Peyer's patch (tissue), 4 donors: Measurements from ENCODE around the gene LPA. TPM values are rescaled to one million over a fixed set of nuclear protein-coding genes. Genes with fewer than 3 reads are reported as not detected.
A peak's percentile ranks its signal among the peaks of the same experiment; 100 is the strongest.
"Not testable (repeated sequence)": the region's sequence is repeated elsewhere in the genome, so short reads cannot be mapped to it uniquely, and the experiment has no call there.

Experiments used
- DNase-seq, 3 donors: peaks; one replicate each; pipeline ENCODE4 v3.0.0-alpha.2; 2017 to 2019
- H3K27ac ChIP-seq, 4 donors: fragments of 200-600 bp; sonication (generic); one replicate each; pipeline ENCODE4 v1.5.1; 2016 to 2019
- H3K27me3 ChIP-seq, 2 donors: fragments of 200-600 bp; sonication (generic); one replicate each; pipeline ENCODE4 v1.5.1; 2019
- H3K36me3 ChIP-seq, 3 donors: fragments of 200-600 bp; sonication (generic); one replicate each; pipeline ENCODE4 v1.5.1; 2016 to 2019
- H3K4me1 ChIP-seq, 4 donors: fragments of 200-600 bp; sonication (generic); one replicate each; pipeline ENCODE4 v1.5.1; 2016 to 2019
- H3K4me3 ChIP-seq, 4 donors: fragments of 200-600 bp; sonication (generic); 1 replicate in 3 of 4; 2 replicates in 1 of 4; pipeline ENCODE4 v1.5.1; 2016 to 2019; ENCODE audit warnings: mild to moderate bottlenecking in 1 of 4
- H3K9me3 ChIP-seq, 4 donors: fragments of 200-600 bp; sonication (generic); one replicate each; pipeline ENCODE4 v1.5.1; 2016 to 2019; ENCODE audit warnings: mild to moderate bottlenecking in 1 of 4
- POLR2A ChIP-seq, 2 donors: fragments of 450-650 bp; IDR thresholded peaks; one replicate each; pipeline ENCODE4 v1.5.1; 2017; ENCODE audit warnings: antibody characterized with exemption in 2 of 2, mild to moderate bottlenecking in 2 of 2, moderate library complexity in 2 of 2
- total RNA-seq, 4 donors: library from RNA; depleted of rRNA; stranded (reverse); fragments of >200 nt; gene quantifications; one replicate each; pipeline ENCODE4 v1.1.0, GENCODE V29; 2016
- TF ChIP-seq, protein P1 (sequence below), 6 experiments: fragments of 450-650 bp in 4 of 6; fragments of 200-600 bp in 2 of 6; sonication (generic) in 1 of 6; IDR thresholded peaks; one replicate each; pipeline ENCODE4 v1.5.1; 2017 to 2019; ENCODE audit warnings: antibody characterized with exemption in 6 of 6, mild to moderate bottlenecking in 3 of 6, moderate library complexity in 1 of 6

The LPA gene
- total RNA-seq, 4 donors from 2014 or later = 0.94 to 2.5 (median 1.7) TPM; not detected in 1

DNA sequence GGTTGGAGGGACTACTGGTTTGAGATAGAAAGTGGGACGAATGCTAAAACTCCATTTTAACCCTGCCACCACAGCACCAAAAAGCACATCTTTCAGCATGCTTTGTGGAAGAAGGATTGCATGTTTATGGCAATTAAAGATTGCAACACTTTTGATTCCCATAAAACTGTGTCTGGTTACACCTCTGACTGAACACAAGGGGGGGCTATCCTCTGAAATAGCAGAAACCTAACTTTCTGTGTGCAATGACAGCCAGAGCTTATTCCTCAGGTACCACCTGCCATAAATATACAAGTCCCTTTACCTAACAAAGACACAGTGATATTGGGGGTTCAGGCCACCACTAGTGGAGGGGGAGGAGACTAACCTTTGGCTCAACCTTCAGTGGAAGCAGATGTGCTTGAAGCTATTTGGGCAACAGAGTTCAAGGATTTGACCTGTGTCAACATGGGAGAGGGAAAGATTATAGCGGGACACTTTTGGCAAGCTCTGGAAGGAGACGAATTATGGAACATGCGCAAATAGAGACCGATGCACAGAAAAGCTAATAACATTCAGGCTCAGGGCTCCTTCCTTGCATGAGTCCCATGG lies 28.4 kb upstream of the LPA start:
- Histone ChIP-seq H3K27ac (no peak overlapping the region), H3K4me3 (no peak overlapping the region), H3K9me3 (no peaks in the 10 kb centered on the region), H3K4me1 (no peaks in the 10 kb centered on the region), H3K27me3 (no peaks in the 10 kb centered on the region), H3K36me3 (no peaks in the 10 kb centered on the region)
- DNase-seq = no peak
- TF ChIP-seq, protein P1, sequence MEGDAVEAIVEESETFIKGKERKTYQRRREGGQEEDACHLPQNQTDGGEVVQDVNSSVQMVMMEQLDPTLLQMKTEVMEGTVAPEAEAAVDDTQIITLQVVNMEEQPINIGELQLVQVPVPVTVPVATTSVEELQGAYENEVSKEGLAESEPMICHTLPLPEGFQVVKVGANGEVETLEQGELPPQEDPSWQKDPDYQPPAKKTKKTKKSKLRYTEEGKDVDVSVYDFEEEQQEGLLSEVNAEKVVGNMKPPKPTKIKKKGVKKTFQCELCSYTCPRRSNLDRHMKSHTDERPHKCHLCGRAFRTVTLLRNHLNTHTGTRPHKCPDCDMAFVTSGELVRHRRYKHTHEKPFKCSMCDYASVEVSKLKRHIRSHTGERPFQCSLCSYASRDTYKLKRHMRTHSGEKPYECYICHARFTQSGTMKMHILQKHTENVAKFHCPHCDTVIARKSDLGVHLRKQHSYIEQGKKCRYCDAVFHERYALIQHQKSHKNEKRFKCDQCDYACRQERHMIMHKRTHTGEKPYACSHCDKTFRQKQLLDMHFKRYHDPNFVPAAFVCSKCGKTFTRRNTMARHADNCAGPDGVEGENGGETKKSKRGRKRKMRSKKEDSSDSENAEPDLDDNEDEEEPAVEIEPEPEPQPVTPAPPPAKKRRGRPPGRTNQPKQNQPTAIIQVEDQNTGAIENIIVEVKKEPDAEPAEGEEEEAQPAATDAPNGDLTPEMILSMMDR (IDR thresholded peaks at IDR 0.05) = no peak
- no peak for TF ChIP-seq POLR2A (IDR thresholded peaks at IDR 0.05)

DNA sequence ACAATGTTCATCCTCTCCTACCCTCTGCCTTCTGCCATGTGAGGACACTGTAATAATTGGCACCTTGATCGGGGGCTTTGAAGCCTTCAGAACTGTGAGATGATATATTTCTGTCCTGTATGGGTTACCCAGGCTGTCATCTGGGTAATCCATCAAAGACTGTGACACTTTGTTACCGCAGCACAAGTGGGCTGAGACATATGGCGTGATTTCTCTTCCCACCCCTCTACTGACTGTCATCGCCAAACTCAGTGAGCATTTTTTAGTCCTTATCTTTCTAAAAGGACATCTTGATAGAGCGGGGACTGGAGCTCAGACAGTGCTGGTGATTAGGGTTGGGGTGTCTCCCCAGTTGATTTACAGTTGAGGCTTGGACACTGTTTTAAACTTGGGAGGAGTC lies 27.5 kb upstream of the LPA start:
- no peaks in the 10 kb centered on the region for H3K36me3 ChIP-seq
- DNase-seq = no peak
- H3K27ac ChIP-seq = no peak overlapping the region
- no peaks in the 10 kb centered on the region for H3K4me1 ChIP-seq
- no peak overlapping the region for H3K4me3 ChIP-seq
- H3K9me3 ChIP-seq = no peaks in the 10 kb centered on the region
- TF ChIP-seq, protein P1 (IDR thresholded peaks at IDR 0.05) = no peak
- no peak for TF ChIP-seq POLR2A (IDR thresholded peaks at IDR 0.05)
- no peaks in the 10 kb centered on the region for H3K27me3 ChIP-seq

DNA sequence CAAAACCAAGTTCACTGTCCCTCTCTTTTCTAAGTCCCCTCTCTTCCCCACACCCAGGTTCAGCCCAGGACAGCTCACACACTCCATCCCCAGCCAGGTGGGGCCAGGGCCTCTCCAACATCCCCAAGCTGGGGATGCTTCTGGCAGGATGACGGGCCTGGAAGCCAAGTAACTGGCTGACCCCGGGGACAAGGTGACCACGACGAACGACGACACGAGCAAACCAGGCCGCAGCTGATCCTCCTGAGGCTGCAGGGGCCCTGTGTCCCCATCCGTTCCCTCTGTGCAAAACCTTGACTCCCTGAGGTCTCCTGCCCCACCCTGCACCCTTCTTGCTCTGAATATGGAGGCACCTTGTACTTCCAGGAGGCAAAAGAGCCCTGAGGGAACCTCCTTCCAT lies 26.4 kb upstream of the LPA start:
- H3K27me3 ChIP-seq = no peaks in the 10 kb centered on the region
- H3K4me1 ChIP-seq = no peaks in the 10 kb centered on the region
- H3K27ac ChIP-seq = no peak overlapping the region
- TF ChIP-seq POLR2A (IDR thresholded peaks at IDR 0.05) = no peak
- TF ChIP-seq, protein P1 (IDR thresholded peaks at IDR 0.05) = no peak
- H3K9me3 ChIP-seq = no peaks in the 10 kb centered on the region
- H3K36me3 ChIP-seq = no peaks in the 10 kb centered on the region
- no peak overlapping the region for H3K4me3 ChIP-seq
- DNase-seq = no peak

DNA sequence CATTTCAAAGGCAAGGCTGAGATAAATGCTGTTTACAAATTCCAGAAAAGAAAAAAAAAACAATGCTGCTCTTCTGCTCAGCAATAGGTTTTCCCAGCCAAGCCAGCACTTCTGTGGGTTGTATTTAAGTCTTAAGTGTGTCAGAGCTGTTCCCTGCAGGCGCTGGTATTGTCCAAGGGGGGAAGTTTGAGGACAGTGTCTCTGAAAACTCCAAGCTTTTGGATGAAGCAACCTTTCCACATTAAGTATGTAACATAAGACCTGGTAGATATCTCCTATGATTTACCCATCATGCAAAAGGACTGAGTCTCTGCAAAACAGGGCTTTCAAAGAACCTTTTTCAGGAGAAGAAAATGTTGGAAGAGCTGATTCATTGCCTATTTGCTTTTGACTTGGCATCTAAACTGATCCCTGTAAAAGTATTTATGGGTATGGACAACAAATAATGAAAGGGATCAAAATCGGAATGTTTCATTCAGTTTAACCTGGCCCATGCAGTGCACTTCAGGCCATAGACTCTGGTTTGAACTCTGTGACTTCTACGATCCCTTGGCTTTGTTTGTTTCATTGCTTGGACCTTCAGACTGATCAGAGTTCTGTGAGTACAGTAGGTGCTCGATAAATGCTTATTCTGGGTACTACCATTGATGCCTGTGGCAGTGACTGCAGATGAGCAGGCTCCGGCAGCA lies 21.8 kb upstream of the LPA start:
- TF ChIP-seq, protein P1 (IDR thresholded peaks at IDR 0.05) = no peak
- no peak for TF ChIP-seq POLR2A (IDR thresholded peaks at IDR 0.05)
- no peak overlapping the region for H3K27ac ChIP-seq
- H3K9me3 ChIP-seq = no peaks in the 10 kb centered on the region
- H3K36me3 ChIP-seq = no peaks in the 10 kb centered on the region
- DNase-seq = no peak
- H3K4me3 ChIP-seq = no peak overlapping the region
- no peaks in the 10 kb centered on the region for H3K4me1 ChIP-seq
- H3K27me3 ChIP-seq = no peaks in the 10 kb centered on the region

DNA sequence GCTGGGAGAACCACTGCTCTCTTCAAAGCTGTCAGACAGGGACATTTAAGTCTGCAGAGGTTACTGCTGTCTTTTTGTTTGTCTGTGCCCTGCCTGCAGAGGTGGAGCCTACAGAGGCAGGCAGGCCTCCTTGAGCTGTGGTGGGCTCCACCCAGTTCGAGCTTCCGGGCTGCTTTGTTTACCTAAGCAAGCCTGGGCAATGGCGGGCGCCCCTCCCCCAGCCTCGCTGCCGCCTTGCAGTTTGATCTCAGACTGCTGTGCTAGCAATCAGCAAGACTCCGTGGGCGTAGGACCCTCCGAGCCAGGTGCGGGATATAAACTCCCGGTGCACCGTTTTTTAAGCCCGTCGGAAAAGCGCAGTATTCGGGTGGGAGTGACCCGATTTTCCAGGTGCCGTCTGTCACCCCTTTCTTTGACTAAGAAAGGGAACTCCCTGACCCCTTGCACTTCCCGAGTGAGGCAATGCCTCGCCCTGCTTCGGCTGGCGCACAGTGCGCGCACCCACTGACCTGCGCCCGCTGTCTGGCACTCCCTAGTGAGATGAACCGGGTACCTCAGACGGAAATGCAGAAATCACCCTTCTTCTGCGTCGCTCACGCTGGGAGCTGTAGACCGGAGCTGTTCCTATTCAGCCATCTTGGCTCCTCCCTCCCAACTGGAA lies 21.2 kb upstream of the LPA start:
- H3K27me3 ChIP-seq, DNase-seq, H3K27ac ChIP-seq, H3K4me3 ChIP-seq, H3K36me3 ChIP-seq, H3K4me1 ChIP-seq, H3K9me3 ChIP-seq: not testable (repeated sequence)

DNA sequence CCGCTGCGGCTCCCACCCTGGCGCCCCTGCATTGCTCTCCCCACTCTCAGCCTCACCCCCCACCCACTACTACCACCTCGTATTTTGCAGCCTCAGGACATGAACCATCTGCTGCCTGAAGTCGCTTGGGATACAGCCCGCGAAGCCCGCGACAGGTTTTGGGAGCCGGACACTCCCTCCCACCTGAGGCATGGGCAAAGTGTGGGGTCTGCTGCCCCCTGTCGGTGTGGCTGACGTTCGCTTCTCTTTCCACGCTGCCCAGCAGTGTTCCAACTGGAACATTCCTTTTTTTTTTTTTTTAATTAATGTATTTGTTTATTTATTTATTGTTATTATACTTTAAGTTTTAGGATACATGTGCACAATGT lies 15.3 kb upstream of the LPA start:
- Histone ChIP-seq H3K27me3 (no peaks in the 10 kb centered on the region), H3K36me3 (no peaks in the 10 kb centered on the region), H3K4me1 (no peaks in the 10 kb centered on the region), H3K9me3 (no peaks in the 10 kb centered on the region), H3K27ac (no peak overlapping the region), H3K4me3 (peak overlapping the region in 1 of 4 donors; percentile 12)
- no peak for TF ChIP-seq POLR2A (IDR thresholded peaks at IDR 0.05)
- TF ChIP-seq, protein P1 (IDR thresholded peaks at IDR 0.05) = no peak
- no peak for DNase-seq
